LNCAP (cell line): Measurements from ENCODE around the gene ALDH9A1.

Experiments used
- TF ChIP-seq, protein P1 (sequence below): fragments of 450-650 bp; IDR thresholded peaks from 2 replicates; pipeline ENCODE4 v1.5.1; 2017; ENCODE audit warnings: mild to moderate bottlenecking

The ALDH9A1 gene

DNA sequence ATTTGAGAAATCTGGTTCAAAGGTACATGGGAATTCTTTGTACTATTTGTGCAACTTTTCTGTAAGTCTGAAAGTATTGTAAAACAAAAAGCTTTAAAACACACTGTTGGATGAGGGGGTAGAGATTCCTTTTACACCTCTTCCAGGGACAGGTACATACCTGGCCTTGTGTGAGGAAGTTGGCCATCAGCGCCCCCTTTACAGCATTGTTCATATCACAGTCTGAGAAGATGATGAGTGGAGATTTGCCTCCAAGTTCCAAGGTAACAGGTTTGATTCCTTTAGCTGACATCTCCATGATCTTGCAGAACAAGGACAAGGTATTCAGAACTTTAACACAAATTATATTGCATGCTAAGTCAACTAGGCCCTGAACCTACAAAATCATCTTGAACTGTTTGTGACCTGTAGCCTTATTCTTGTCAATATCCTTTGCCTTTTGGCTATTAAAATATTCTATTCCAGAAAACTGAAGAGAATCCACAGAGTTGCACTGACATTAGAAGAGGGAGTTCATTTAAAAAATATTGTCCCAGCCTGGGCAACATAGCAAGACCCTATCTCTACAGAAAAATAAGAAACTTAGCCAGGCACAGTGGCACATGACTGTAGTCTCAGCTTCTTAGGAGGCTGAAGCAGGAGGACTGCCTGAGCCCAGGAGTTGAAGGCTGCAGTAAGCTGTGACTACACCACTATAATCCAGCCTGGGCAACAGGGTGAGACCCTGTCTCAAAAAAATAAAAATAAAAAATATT, 18.9 kb downstream of the ALDH9A1 start:
- TF ChIP-seq, protein P1, sequence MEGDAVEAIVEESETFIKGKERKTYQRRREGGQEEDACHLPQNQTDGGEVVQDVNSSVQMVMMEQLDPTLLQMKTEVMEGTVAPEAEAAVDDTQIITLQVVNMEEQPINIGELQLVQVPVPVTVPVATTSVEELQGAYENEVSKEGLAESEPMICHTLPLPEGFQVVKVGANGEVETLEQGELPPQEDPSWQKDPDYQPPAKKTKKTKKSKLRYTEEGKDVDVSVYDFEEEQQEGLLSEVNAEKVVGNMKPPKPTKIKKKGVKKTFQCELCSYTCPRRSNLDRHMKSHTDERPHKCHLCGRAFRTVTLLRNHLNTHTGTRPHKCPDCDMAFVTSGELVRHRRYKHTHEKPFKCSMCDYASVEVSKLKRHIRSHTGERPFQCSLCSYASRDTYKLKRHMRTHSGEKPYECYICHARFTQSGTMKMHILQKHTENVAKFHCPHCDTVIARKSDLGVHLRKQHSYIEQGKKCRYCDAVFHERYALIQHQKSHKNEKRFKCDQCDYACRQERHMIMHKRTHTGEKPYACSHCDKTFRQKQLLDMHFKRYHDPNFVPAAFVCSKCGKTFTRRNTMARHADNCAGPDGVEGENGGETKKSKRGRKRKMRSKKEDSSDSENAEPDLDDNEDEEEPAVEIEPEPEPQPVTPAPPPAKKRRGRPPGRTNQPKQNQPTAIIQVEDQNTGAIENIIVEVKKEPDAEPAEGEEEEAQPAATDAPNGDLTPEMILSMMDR: no peak

DNA sequence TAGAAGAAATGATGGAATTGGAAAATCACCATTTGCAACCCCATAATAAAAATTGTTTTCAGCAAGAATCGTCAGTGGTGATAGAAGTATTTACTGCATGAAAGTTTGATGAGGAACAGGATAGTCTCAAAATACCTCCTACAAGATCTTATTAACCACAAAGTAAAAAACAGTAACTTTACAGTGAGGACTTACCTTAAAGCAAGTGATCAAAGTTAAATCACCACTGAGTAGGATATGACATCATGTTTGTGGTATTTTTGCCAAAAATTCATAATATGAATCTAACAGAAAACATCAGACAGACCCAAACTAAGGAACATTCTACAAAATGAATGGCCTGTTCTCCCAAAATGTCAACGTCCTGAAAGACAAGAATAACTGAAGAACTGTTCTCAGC, 19.9 kb downstream of the ALDH9A1 start:
- TF ChIP-seq, protein P1: no peak

DNA sequence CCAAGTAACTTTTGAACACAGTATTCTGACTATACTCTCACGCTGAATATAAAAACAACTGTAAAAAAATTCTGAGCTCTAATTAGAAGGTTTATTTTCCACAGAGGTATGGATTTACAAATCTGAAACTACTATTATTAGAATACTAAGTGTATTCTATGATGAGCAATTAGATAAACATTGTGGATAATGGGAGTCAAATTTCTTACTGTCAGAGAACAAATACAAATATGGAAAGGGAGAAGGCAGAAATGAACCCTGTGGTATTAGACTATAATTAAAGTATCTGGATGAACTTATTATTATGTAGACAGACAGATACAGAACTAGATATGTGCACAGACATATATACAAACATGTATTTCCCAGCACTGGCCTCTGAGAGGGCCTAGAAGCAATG, 22.6 kb downstream of the ALDH9A1 start:
- TF ChIP-seq, protein P1: no peak

DNA sequence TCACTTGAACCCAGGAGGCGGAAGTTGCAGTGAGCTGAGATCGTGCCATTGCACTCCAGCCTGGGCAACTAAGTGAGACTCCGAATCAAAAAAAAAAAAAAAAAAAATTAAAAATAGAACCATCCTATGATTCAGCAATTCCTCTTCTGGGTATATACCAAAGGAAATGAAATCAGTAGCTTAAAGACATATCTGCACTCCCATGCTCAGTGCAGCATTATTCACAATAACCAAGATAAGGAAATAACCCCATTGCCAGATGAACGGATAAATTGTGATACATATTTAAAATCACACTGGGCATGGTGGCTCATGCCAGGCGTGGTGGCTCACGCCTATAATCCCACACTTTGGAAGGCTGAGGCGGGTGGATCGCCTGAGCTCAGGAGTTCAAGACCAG, 23.8 kb downstream of the ALDH9A1 start:
- TF ChIP-seq, protein P1: no peak

DNA sequence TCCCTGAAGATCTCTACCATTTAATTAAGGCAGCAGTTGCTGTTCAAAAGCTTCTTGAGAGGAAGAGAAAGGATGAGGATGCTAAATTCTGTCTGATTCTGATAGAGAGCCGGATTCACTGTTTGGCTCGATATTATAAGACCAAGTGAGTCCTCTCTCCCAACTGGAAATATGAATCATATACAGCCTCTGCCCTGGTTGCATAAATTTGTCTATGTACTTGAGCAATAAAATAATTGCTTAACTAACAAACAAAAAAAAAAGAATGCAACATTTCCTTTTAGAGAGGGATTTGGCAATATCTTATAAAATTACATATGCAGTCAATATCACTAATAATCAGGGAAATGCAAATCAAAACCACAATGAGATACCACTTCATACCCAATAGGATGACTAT, 26.8 kb downstream of the ALDH9A1 start:
- TF ChIP-seq, protein P1: no peak

DNA sequence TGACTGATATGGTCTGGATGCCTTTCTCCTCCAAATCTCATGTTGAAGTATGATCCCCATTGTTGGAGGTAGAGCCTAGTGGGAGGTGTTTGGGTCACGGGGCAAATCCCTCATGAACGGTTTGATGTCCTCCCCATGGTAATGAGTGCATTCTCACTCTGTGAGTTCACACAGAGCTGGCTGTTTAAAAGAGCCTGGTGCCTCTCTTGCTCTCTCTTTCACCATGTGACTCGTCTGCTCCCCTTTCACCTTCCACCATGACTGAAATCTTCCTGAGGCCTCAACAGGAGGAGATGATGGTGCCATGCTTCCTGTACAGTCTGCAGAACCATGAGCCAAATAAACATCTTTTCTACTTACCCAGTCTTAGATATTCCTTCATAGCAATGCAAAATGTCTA, 30.2 kb downstream of the ALDH9A1 start:
- TF ChIP-seq, protein P1: no peak

DNA sequence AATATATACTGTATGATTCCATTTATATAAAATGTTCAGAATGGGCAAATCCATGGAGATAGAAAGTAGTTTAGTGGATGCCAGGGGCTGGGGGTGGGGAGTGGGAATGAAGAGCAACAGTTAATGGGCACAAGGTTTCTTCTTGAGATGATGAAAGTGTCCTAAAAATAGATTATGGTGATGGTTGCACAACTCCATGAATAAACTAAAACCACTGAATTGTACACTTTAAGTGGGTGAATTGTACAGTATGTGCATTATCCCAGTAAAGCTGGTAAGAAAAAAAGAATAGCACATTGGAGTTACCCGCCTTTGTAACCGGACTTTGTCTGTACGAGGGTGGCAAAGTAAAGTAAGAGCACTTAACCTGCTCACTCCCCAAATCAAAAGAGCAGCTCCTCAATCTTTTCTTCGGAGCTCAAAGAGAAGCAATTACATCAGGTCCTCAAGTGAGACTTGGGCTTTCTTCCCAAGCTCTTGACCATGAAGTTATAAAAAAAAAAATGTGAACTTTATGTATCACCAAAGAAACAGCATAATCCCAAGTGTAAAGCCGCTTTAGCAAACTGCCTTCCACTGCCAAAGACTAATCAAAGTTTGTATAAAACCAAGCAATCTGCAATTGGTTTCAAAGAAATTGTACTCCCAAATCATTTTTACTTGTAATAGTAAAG, 32.1 kb downstream of the ALDH9A1 start:
- TF ChIP-seq, protein P1: no peak
